ENCODE results near the gene KLF17.

Gene KLF17

DNA sequence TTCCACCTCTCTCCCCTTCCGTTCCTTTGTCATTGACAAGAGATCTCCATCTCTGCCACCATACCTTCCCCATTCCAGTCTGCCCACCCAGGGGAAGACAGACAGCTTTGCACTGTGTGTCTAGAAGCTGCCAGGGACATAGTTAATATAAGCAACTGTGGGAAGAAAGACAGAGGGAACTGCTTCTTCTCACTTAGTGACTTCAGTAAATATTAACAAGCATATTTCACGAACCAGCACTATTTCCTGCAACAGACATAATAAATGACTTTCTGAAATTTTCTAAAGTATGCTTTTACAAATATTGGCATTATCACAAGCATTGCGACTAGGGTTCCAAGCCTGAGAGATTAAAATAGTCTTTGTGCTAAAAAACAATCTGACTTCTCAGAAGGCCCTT is 44.2 kb upstream of the KLF17 start:
- no peak for TF ChIP-seq TAF1 (IDR thresholded peaks at IDR 0.05; ENCODE audit: low read depth)
- TF ChIP-seq ZBTB7A (IDR thresholded peaks at IDR 0.05; ENCODE audit: low read depth) = no peak
- no peak for TF ChIP-seq USF1 (IDR thresholded peaks at IDR 0.05)
- no peak for TF ChIP-seq FOXM1 (IDR thresholded peaks at IDR 0.05; ENCODE audit: borderline replicate concordance, low read depth)
- no peak for TF ChIP-seq TEAD4 (IDR thresholded peaks at IDR 0.05)
- TF ChIP-seq, protein P1, sequence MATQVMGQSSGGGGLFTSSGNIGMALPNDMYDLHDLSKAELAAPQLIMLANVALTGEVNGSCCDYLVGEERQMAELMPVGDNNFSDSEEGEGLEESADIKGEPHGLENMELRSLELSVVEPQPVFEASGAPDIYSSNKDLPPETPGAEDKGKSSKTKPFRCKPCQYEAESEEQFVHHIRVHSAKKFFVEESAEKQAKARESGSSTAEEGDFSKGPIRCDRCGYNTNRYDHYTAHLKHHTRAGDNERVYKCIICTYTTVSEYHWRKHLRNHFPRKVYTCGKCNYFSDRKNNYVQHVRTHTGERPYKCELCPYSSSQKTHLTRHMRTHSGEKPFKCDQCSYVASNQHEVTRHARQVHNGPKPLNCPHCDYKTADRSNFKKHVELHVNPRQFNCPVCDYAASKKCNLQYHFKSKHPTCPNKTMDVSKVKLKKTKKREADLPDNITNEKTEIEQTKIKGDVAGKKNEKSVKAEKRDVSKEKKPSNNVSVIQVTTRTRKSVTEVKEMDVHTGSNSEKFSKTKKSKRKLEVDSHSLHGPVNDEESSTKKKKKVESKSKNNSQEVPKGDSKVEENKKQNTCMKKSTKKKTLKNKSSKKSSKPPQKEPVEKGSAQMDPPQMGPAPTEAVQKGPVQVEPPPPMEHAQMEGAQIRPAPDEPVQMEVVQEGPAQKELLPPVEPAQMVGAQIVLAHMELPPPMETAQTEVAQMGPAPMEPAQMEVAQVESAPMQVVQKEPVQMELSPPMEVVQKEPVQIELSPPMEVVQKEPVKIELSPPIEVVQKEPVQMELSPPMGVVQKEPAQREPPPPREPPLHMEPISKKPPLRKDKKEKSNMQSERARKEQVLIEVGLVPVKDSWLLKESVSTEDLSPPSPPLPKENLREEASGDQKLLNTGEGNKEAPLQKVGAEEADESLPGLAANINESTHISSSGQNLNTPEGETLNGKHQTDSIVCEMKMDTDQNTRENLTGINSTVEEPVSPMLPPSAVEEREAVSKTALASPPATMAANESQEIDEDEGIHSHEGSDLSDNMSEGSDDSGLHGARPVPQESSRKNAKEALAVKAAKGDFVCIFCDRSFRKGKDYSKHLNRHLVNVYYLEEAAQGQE (IDR thresholded peaks at IDR 0.05; ENCODE audit: low read depth) = no peak
- TF ChIP-seq EGR1 (IDR thresholded peaks at IDR 0.05) = no peak
- TF ChIP-seq YY1 (IDR thresholded peaks at IDR 0.05; ENCODE audit: low read depth) = no peak
- TF ChIP-seq RAD21 (IDR thresholded peaks at IDR 0.05; ENCODE audit: low read depth) = no peak
- TF ChIP-seq TCF12 (IDR thresholded peaks at IDR 0.05; ENCODE audit: low read depth) = no peak
- no peak for TF ChIP-seq EP300 (IDR thresholded peaks at IDR 0.05; ENCODE audit: borderline replicate concordance)
- no peak for TF ChIP-seq CEBPB (IDR thresholded peaks at IDR 0.05)
- no peak for TF ChIP-seq CREB1 (IDR thresholded peaks at IDR 0.05; ENCODE audit: low read depth)
- TF ChIP-seq NFIC (IDR thresholded peaks at IDR 0.05) = no peak
- no peak for TF ChIP-seq MAX (IDR thresholded peaks at IDR 0.05)

- TF ChIP-seq TAF1 (IDR thresholded peaks at IDR 0.05; ENCODE audit: low read depth) = no peak
- TF ChIP-seq TCF12 (IDR thresholded peaks at IDR 0.05; ENCODE audit: low read depth) = no peak
- TF ChIP-seq, protein P1 (IDR thresholded peaks at IDR 0.05; ENCODE audit: low read depth) = no peak
- no peak for TF ChIP-seq CEBPB (IDR thresholded peaks at IDR 0.05)
- no peak for TF ChIP-seq EP300 (IDR thresholded peaks at IDR 0.05; ENCODE audit: borderline replicate concordance)
- no peak for TF ChIP-seq TEAD4 (IDR thresholded peaks at IDR 0.05)
- TF ChIP-seq MAX (IDR thresholded peaks at IDR 0.05) = no peak
- TF ChIP-seq YY1 (IDR thresholded peaks at IDR 0.05; ENCODE audit: low read depth) = no peak
- no peak for TF ChIP-seq USF1 (IDR thresholded peaks at IDR 0.05)
- TF ChIP-seq NFIC (IDR thresholded peaks at IDR 0.05) = no peak
- TF ChIP-seq ZBTB7A (IDR thresholded peaks at IDR 0.05; ENCODE audit: low read depth) = no peak
- TF ChIP-seq FOXM1 (IDR thresholded peaks at IDR 0.05; ENCODE audit: borderline replicate concordance, low read depth) = no peak
- no peak for TF ChIP-seq CREB1 (IDR thresholded peaks at IDR 0.05; ENCODE audit: low read depth)
- no peak for TF ChIP-seq EGR1 (IDR thresholded peaks at IDR 0.05)
- TF ChIP-seq RAD21 (IDR thresholded peaks at IDR 0.05; ENCODE audit: low read depth) = no peak
Observed at GRCh38 chr1:44076066-44076465, 42.6 kb upstream of the KLF17 start.

GRCh38 chr1:44077421-44077820 is 41.2 kb upstream of the KLF17 start:
- TF ChIP-seq CEBPB (IDR thresholded peaks at IDR 0.05) (no peak), FOXM1 (IDR thresholded peaks at IDR 0.05; ENCODE audit: borderline replicate concordance, low read depth) (no peak), TEAD4 (IDR thresholded peaks at IDR 0.05) (no peak), TCF12 (IDR thresholded peaks at IDR 0.05; ENCODE audit: low read depth) (no peak)
- TF ChIP-seq, protein P1 (IDR thresholded peaks at IDR 0.05; ENCODE audit: low read depth) = no peak

- TF ChIP-seq RAD21 (IDR thresholded peaks at IDR 0.05; ENCODE audit: low read depth) (no peak), ZBTB7A (IDR thresholded peaks at IDR 0.05; ENCODE audit: low read depth) (no peak), TEAD4 (IDR thresholded peaks at IDR 0.05) (no peak), CREB1 (IDR thresholded peaks at IDR 0.05; ENCODE audit: low read depth) (no peak), TCF12 (IDR thresholded peaks at IDR 0.05; ENCODE audit: low read depth) (no peak), EP300 (IDR thresholded peaks at IDR 0.05; ENCODE audit: borderline replicate concordance) (no peak), MAX (IDR thresholded peaks at IDR 0.05) (no peak), NFIC (IDR thresholded peaks at IDR 0.05) (no peak), FOXM1 (IDR thresholded peaks at IDR 0.05; ENCODE audit: borderline replicate concordance, low read depth) (no peak), USF1 (IDR thresholded peaks at IDR 0.05) (no peak), CEBPB (IDR thresholded peaks at IDR 0.05) (no peak), EGR1 (IDR thresholded peaks at IDR 0.05) (no peak), TAF1 (IDR thresholded peaks at IDR 0.05; ENCODE audit: low read depth) (no peak), YY1 (IDR thresholded peaks at IDR 0.05; ENCODE audit: low read depth) (no peak)
- TF ChIP-seq, protein P1 (IDR thresholded peaks at IDR 0.05; ENCODE audit: low read depth) = no peak
Observed at GRCh38 chr1:44078104-44078503, 40.5 kb upstream of the KLF17 start.
